Neural cell (in vitro differentiated cells): ENCODE results near the gene P3R3URF. TPM values are rescaled to one million over a fixed set of nuclear protein-coding genes. Genes with fewer than 3 reads are reported as not detected.

Experiments
- H2AFZ ChIP-seq: fragments of 200-600, 300-800 bp; sonication (generic), shearing (Covaris generic); 2 replicates; pipeline ENCODE4 v1.6.0; 2014; ENCODE audit warnings: low read depth, mild to moderate bottlenecking, antibody characterized with exemption, low read length, moderate library complexity
- H3F3A ChIP-seq: fragments of 200-600 bp; shearing (Covaris generic); 2 replicates; pipeline ENCODE4 v1.6.1; 2016; ENCODE audit warnings: mild to moderate bottlenecking, moderate library complexity, mixed read lengths, antibody characterized with exemption, low read length; ENCODE audit not compliant: insufficient read depth, poor library complexity, severe bottlenecking
- H3K27ac ChIP-seq: fragments of 200-600, 300-800 bp; sonication (generic), shearing (Covaris generic); 2 replicates; pipeline ENCODE4 v1.5.1; 2014; ENCODE audit warnings: mild to moderate bottlenecking, low read length, moderate library complexity
- H3K27me3 ChIP-seq: fragments of 300-800, 200-600 bp; sonication (generic), shearing (Covaris generic); 2 replicates; pipeline ENCODE4 v1.6.0; 2014; ENCODE audit warnings: mild to moderate bottlenecking, low read depth, low read length, moderate library complexity; ENCODE audit not compliant: insufficient read depth
- H3K36me3 ChIP-seq: fragments of 300-800, 200-600 bp; sonication (generic), shearing (Covaris generic); 2 replicates; pipeline ENCODE4 v1.5.1; 2014; ENCODE audit warnings: mild to moderate bottlenecking, antibody characterized with exemption, low read length, moderate library complexity; ENCODE audit not compliant: insufficient read depth
- H3K4me2 ChIP-seq: fragments of 300-800, 200-600 bp; sonication (generic), shearing (Covaris generic); 2 replicates; pipeline ENCODE4 v1.6.0; 2014; ENCODE audit warnings: mild to moderate bottlenecking, low read length
- H3K4me3 ChIP-seq: fragments of 300-800, 200-600 bp; sonication (generic), shearing (Covaris generic); 2 replicates; pipeline ENCODE4 v1.5.1; 2014; ENCODE audit warnings: mild to moderate bottlenecking, low read length, moderate library complexity
- H3K79me2 ChIP-seq: fragments of 200-600 bp; shearing (Covaris generic); replicated peaks from 2 replicates; pipeline ENCODE4 v1.6.0; 2014; ENCODE audit warnings: mild to moderate bottlenecking, low read length, moderate library complexity; ENCODE audit not compliant: insufficient read depth
- H3K9ac ChIP-seq: fragments of 300-800, 200-600 bp; sonication (generic), shearing (Covaris generic); 2 replicates; pipeline ENCODE4 v1.6.1; 2016; ENCODE audit warnings: mild to moderate bottlenecking, low read length, mixed read lengths
- H3K9me2 ChIP-seq: fragments of 200-600 bp; shearing (Covaris generic); 2 replicates; pipeline ENCODE4 v1.6.1; 2016; ENCODE audit warnings: mild to moderate bottlenecking, low read length, mixed read lengths; ENCODE audit not compliant: insufficient read depth
- H3K9me3 ChIP-seq: fragments of 200-600, 300-800 bp; sonication (generic), shearing (Covaris generic); 2 replicates; pipeline ENCODE4 v1.6.1; 2016; ENCODE audit warnings: mild to moderate bottlenecking, mixed run types, low read length, moderate library complexity, mixed read lengths
- H4K20me1 ChIP-seq: fragments of 200-600 bp; shearing (Covaris generic); 2 replicates; pipeline ENCODE4 v1.6.1; 2016; ENCODE audit warnings: mild to moderate bottlenecking, mixed run types; ENCODE audit not compliant: insufficient read depth
- CTCF ChIP-seq: fragments of 450-650 bp; IDR thresholded peaks from 2 replicates; pipeline ENCODE4 v1.5.1; 2014; ENCODE audit warnings: antibody characterized with exemption, mild to moderate bottlenecking, moderate library complexity; ENCODE audit not compliant: poor library complexity, severe bottlenecking
- EP300 ChIP-seq: fragments of 450-650 bp; conservative IDR thresholded peaks from 2 replicates; pipeline ENCODE4 v1.6.1; 2014; ENCODE audit warnings: antibody characterized with exemption, mild to moderate bottlenecking, moderate library complexity; ENCODE audit not compliant: poor library complexity, severe bottlenecking
- EZH2 ChIP-seq: fragments of 200-600, 300-800 bp; shearing (Covaris generic), sonication (generic); IDR thresholded peaks from 2 replicates; pipeline ENCODE4 v1.6.1; 2014; ENCODE audit warnings: antibody characterized with exemption, low read length, borderline replicate concordance, mild to moderate bottlenecking; ENCODE audit not compliant: insufficient read depth, poor library complexity, severe bottlenecking
- MXI1 ChIP-seq: fragments of 450-650 bp; conservative IDR thresholded peaks from 2 replicates; pipeline ENCODE4 v1.6.1; 2014; ENCODE audit warnings: antibody characterized with exemption, mild to moderate bottlenecking; ENCODE audit not compliant: poor library complexity, severe bottlenecking
- POLR2AphosphoS5 ChIP-seq: IDR thresholded peaks from 2 replicates; pipeline ENCODE4 v1.6.1; 2012
- RAD21 ChIP-seq: fragments of 450-650 bp; conservative IDR thresholded peaks from 2 replicates; pipeline ENCODE4 v1.6.1; 2014; ENCODE audit warnings: antibody characterized with exemption, mild to moderate bottlenecking, moderate library complexity
- REST ChIP-seq: IDR thresholded peaks from 2 replicates; pipeline ENCODE4 v1.6.1; 2012; ENCODE audit warnings: borderline replicate concordance
- SMC3 ChIP-seq: fragments of 450-650 bp; conservative IDR thresholded peaks from 2 replicates; pipeline ENCODE4 v1.6.1; 2014; ENCODE audit warnings: antibody characterized with exemption, mild to moderate bottlenecking, moderate library complexity; ENCODE audit not compliant: poor library complexity
- TAF1 ChIP-seq: IDR thresholded peaks from 2 replicates; pipeline ENCODE4 v1.6.1; 2012; ENCODE audit warnings: low read depth
- polyA plus RNA-seq: library from polyadenylated mRNA; depleted of rRNA; stranded (reverse); fragments of >200 nt; gene quantifications from 2 replicates; pipeline ENCODE4 v1.2.3, GENCODE V29; 2014

P3R3URF gene
- polyA plus RNA-seq, 1 donor from 2014 or later: not detected

- Histone ChIP-seq H3K9ac (peak overlapping the region; percentile 81), H4K20me1 (no peaks in the 10 kb centered on the region), H3K4me2 (peak overlapping the region; percentile 76), H3K36me3 (no peaks in the 10 kb centered on the region), H3K27ac (no peak overlapping the region), H3K79me2 (no peaks in the 10 kb centered on the region), H2AFZ (peak overlapping the region; percentile 56), H3K27me3 (no peaks in the 10 kb centered on the region), H3K4me3 (peak overlapping the region; percentile 84), H3K9me3 (no peaks in the 10 kb centered on the region), H3K9me2 (no peaks in the 10 kb centered on the region), H3F3A (no peaks in the 10 kb centered on the region)
- TF ChIP-seq EZH2: no peak
- no peak for TF ChIP-seq TAF1
- no peak for TF ChIP-seq POLR2AphosphoS5
- TF ChIP-seq SMC3: no peak
- TF ChIP-seq REST: no peak
- TF ChIP-seq RAD21: no peak
- no peak for TF ChIP-seq MXI1
- TF ChIP-seq EP300: no peak
- no peak for TF ChIP-seq CTCF
Measured at GRCh38 chr1:46197560-46197963, 21.3 kb upstream of the P3R3URF start.

DNA sequence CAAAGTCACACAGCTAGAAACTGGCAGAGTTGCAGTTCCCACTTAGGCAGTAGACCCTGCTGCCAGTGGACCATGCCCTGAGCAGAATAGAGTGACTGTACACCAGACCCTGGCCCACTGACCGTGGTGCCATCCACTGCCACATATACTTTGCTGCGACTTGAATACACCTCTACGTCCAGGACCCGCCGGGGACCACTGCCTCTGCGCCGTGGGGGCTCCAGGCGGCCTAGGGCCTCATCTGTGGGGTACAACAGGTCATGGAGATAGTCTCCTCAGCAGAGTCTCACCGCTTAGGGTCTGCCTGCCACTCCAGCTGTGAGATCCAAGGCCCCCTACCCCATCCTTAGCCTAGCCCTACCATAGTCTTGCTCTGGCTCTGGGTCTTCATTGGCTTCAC, 20.3 kb upstream of the P3R3URF start:
- no peak overlapping the region for H2AFZ ChIP-seq
- TF ChIP-seq SMC3 (no peak), EZH2 (no peak), CTCF (no peak), REST (no peak), EP300 (no peak), POLR2AphosphoS5 (no peak)
- no peaks in the 10 kb centered on the region for H3K79me2 ChIP-seq
- no peaks in the 10 kb centered on the region for H3K9me2 ChIP-seq
- no peaks in the 10 kb centered on the region for H3F3A ChIP-seq
- H3K36me3 ChIP-seq: no peaks in the 10 kb centered on the region
- H3K9me3 ChIP-seq: no peaks in the 10 kb centered on the region
- no peak overlapping the region for H3K9ac ChIP-seq
- H3K4me2 ChIP-seq: no peak overlapping the region
- H3K27me3 ChIP-seq: no peaks in the 10 kb centered on the region
- H3K27ac ChIP-seq: no peak overlapping the region
- no peaks in the 10 kb centered on the region for H4K20me1 ChIP-seq
- H3K4me3 ChIP-seq: no peak overlapping the region
